Activated CD4-positive, alpha-beta T cell treated with anti-CD3 and anti-CD28 coated beads, Interleukin-2, Interleukin-4, amounts not matched to agents 100 ng/mL and 50 ng/mL, durations not matched to agents 16 hours and 8 hours (primary cell): Measurements from ENCODE around the gene DES.

ENCODE experiments used
- DNase-seq: peaks from one replicate; pipeline ENCODE4 v3.0.0-alpha.2; 2020; ENCODE audit warnings: low spot score

The DES gene

DNA sequence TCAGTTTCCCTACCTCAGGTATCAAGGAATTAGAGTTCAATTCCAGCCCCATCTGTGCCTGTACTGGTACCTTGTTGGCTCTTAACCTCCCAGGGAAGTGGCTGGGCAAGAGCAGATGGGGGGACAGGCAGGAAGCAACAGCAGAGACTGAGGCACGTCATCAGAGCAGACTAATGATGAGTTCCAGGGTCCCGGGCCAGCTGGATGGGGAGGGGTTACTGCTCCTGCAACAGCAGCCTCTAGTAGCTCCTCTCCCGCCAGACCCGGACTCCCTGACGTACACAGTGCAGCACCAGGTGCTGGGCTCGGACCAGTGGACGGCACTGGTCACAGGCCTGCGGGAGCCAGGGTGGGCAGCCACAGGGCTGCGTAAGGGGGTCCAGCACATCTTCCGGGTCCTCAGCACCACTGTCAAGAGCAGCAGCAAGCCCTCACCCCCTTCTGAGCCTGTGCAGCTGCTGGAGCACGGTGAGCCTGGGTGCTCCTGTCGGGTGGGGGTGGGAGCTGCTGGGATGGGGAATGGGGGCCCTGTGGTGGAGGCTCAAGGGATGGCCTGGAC is 54.5 kb downstream of the DES start:
- no peak for DNase-seq

DNA sequence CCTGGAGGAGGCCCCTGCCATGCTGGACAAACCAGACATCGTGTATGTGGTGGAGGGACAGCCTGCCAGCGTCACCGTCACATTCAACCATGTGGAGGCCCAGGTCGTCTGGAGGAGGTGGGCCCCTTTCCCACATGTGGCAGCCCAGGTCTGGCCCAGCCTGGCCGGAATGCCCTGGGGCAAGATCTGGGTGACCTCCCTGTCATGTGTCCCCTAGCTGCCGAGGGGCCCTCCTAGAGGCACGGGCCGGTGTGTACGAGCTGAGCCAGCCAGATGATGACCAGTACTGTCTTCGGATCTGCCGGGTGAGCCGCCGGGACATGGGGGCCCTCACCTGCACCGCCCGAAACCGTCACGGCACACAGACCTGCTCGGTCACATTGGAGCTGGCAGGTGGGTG is 55.3 kb downstream of the DES start:
- no peak for DNase-seq

DNA sequence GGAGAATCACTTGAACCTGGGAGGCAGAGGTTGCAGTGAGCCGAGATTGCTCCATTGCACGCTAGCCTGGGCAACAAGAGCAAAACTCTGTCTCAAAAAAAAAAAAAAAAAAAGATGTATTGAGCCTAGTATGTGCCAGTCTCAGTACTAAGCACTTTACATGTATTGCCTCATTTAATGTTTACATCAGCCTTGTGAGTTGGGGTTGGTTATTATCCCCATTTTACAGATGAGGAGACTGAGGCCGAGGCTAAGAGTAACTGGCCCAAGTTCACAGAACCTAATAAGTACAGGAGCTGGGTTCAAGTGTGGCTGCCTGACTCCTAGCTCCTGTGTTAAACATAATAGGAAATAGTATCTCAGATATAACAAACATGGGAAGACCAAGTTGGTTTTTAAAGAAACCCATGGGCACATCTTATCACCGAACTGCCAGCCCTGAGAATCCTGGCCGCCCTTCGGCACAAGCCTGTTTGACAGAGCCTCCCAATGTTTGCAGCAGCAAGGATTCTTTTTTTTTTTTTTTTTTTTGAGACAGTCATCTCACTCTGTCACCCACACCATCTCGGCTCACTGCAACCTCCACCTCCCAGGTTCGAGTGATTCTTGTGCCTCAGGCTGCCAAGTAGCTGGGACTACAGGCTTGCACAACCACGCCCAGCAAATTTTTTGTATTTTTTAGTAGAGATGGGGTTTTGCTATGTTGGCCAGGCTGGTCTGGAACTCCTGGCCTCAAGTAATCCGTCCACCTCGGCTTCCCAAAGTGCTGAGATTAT is 56.3 kb downstream of the DES start:
- DNase-seq = no peak

DNA sequence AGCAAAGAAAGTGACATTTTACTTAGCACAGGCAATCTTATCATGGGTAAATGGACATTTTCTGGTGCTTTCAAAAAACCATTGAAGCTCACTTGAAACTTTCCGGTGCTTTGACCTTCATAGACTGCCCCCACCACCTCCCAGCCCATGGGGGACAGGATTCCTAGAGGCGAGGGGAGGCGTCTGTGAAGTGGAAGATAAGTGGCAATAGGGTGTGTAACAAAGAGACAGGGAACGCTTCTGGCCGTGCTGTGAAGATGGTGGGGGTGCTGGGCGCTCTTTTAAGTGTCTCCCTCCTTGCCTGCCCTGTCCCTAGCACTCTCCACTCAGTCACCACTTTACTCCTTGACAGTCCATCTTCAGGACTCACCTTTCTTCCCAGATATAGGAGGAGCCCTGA is 57.1 kb downstream of the DES start:
- no peak for DNase-seq

DNA sequence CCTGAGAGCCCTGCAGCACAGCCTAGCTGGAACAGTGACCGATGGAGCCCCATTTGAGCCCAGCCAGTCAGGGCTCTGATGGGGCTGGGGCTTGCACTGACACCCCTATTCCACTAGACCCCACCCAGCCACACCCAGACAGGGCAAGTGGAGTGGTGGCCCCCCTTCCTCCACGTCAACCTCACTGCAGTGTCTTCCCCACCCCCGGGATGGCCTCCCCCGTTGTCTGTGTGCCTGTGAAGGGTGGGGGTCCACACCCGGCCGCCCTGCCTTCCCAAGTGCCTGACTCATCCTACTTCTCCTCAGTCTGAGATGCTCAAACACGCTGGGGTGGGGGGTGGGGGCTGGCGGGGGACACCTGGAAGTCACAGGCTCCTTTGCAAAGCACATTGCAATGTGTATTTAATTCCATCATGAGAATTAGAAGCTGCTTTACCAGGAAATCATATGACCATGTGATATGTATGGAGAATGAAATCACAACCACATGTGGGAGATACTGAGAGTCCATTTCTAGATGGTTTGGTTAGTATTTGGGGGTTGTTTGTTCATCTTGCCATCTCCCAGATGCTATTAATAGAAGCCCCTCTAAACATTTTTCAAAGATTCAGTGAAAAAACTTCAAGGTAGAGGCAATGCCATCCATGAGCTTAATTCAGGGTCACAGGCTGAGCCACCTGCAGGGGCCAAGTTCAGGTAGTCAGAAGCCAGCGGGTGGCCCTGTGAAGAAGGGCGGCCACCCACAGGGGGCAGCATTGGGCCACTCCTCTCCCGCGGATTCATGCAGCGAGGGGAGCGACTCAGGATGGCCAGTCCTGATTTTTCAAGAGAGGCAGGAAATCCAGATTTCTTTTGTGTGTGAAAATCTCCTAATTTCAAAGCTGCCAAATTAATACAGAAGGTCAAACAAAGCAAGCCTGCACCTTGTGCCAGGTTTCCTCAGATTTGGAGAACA is 57.8 kb downstream of the DES start:
- DNase-seq = peak; percentile 58
